ENCODE measurements around the gene EEF1B2. TPM values are rescaled to one million over a fixed set of nuclear protein-coding genes. Genes with fewer than 3 reads are reported as not detected.

The EEF1B2 gene
- total RNA-seq, 2 donors from 2014 or later: 467 to 557 TPM

GRCh38 chr2:206125901-206126300 lies 33.8 kb upstream of the EEF1B2 start:
- no peaks in the 10 kb centered on the region for H3K9me3 ChIP-seq
- H3K4me3 ChIP-seq: no peak overlapping the region
- intact Hi-C loops (cut with DNase I): no loop called here
- H3K4me1 ChIP-seq: no peaks in the 10 kb centered on the region
- H3K9ac ChIP-seq (ENCODE audit: low read depth in 2 of 2, low read length in 2 of 2): no peak overlapping the region
- DNase-seq: no peak
- H3K27me3 ChIP-seq: no peaks in the 10 kb centered on the region
- no peak overlapping the region for H3K27ac ChIP-seq
- peaks cover 11% of the 10 kb centered on the region for H3K36me3 ChIP-seq
- no peak for TF ChIP-seq CTCF (IDR thresholded peaks at IDR 0.05)

GRCh38 chr2:206127656-206128055 lies 32.0 kb upstream of the EEF1B2 start:
- intact Hi-C loops (cut with DNase I): no loop called here
- no peak overlapping the region for H3K9ac ChIP-seq (ENCODE audit: low read depth in 2 of 2, low read length in 2 of 2)
- no peak for DNase-seq
- no peaks in the 10 kb centered on the region for H3K27me3 ChIP-seq
- no peak overlapping the region for H3K4me3 ChIP-seq
- no peaks in the 10 kb centered on the region for H3K9me3 ChIP-seq
- H3K27ac ChIP-seq: no peak overlapping the region
- TF ChIP-seq CTCF (IDR thresholded peaks at IDR 0.05): no peak
- H3K4me1 ChIP-seq: no peaks in the 10 kb centered on the region
- peaks cover 8% of the 10 kb centered on the region for H3K36me3 ChIP-seq

GRCh38 chr2:206143451-206143850 lies 16.2 kb upstream of the EEF1B2 start:
- intact Hi-C loops (cut with DNase I): no loop called here
- H3K36me3 ChIP-seq: peaks cover 29% of the 10 kb centered on the region
- H3K4me3 ChIP-seq: no peak overlapping the region
- no peak for DNase-seq
- no peak overlapping the region for H3K9ac ChIP-seq (ENCODE audit: low read depth in 2 of 2, low read length in 2 of 2)
- TF ChIP-seq CTCF (IDR thresholded peaks at IDR 0.05): no peak
- H3K9me3 ChIP-seq: no peaks in the 10 kb centered on the region
- no peaks in the 10 kb centered on the region for H3K27me3 ChIP-seq
- H3K4me1 ChIP-seq: no peaks in the 10 kb centered on the region
- no peak overlapping the region for H3K27ac ChIP-seq

- no peak for TF ChIP-seq CTCF (IDR thresholded peaks at IDR 0.05)
- Histone ChIP-seq H3K36me3 (peaks cover 26% of the 10 kb centered on the region), H3K27me3 (no peaks in the 10 kb centered on the region), H3K27ac (no peak overlapping the region), H3K9me3 (no peaks in the 10 kb centered on the region), H3K4me1 (no peaks in the 10 kb centered on the region), H3K4me3 (no peak overlapping the region), H3K9ac (ENCODE audit: low read depth in 2 of 2, low read length in 2 of 2) (no peak overlapping the region)
- DNase-seq: no peak
- intact Hi-C loops (cut with DNase I): no loop called here
Observed at GRCh38 chr2:206144383-206144782, 15.3 kb upstream of the EEF1B2 start.

- no peak overlapping the region for H3K4me3 ChIP-seq
- no peak for DNase-seq
- no peaks in the 10 kb centered on the region for H3K4me1 ChIP-seq
- peaks cover 26% of the 10 kb centered on the region for H3K36me3 ChIP-seq
- no peak for TF ChIP-seq CTCF (IDR thresholded peaks at IDR 0.05)
- no peaks in the 10 kb centered on the region for H3K9me3 ChIP-seq
- H3K27me3 ChIP-seq: no peaks in the 10 kb centered on the region
- intact Hi-C loops (cut with DNase I): no loop called here
- H3K9ac ChIP-seq (ENCODE audit: low read depth in 2 of 2, low read length in 2 of 2): no peak overlapping the region
- H3K27ac ChIP-seq: no peak overlapping the region
Observed at GRCh38 chr2:206145665-206146064, 14.0 kb upstream of the EEF1B2 start.

GRCh38 chr2:206149330-206149729 lies 10.4 kb upstream of the EEF1B2 start:
- Histone ChIP-seq H3K27ac (no peak overlapping the region), H3K27me3 (no peaks in the 10 kb centered on the region), H3K4me3 (no peak overlapping the region), H3K4me1 (no peaks in the 10 kb centered on the region), H3K9me3 (no peaks in the 10 kb centered on the region), H3K9ac (ENCODE audit: low read depth in 2 of 2, low read length in 2 of 2) (no peak overlapping the region), H3K36me3 (peaks cover 15% of the 10 kb centered on the region)
- intact Hi-C loops (cut with DNase I): no loop called here
- no peak for DNase-seq
- TF ChIP-seq CTCF (IDR thresholded peaks at IDR 0.05): no peak

Measured in colonic mucosa (tissue), 4 donors.